ENCODE measurements around the gene ALAS1.
"Not testable (repeated sequence)": the region's sequence is repeated elsewhere in the genome, so short reads cannot be mapped to it uniquely, and the experiment has no call there.

The ALAS1 gene

GRCh38 chr3:52162250-52162872 lies 35.6 kb upstream of the ALAS1 start:
- Histone ChIP-seq H3K4me1 (ENCODE audit: control insufficient read depth, insufficient read depth, low read length) (no peaks in the 10 kb centered on the region), H3K36me3 (ENCODE audit: control insufficient read depth in 2 of 2, insufficient read depth in 1 of 2, low read length in 2 of 2) (no peaks in the 10 kb centered on the region), H3K9me3 (ENCODE audit: control insufficient read depth, insufficient read depth, low read depth, low read length) (no peaks in the 10 kb centered on the region), H3K27ac (ENCODE audit: extremely low read depth, low read depth, low read length) (no peak overlapping the region), H3K4me3 (ENCODE audit: low read depth, low read length) (no peak overlapping the region)
- POLR2A ChIA-PET, result no interaction called here
- TF ChIP-seq ZNF623 (tag by site-specific recombination; IDR thresholded peaks at IDR 0.05), result no peak
- TF ChIP-seq ZNF157 (tag by site-specific recombination; IDR thresholded peaks at IDR 0.05), result no peak
- no peak for TF ChIP-seq KLF1 (tag by site-specific recombination; IDR thresholded peaks at IDR 0.05)
- TF ChIP-seq ZNF76 (tag by site-specific recombination; IDR thresholded peaks at IDR 0.05; ENCODE audit: borderline replicate concordance, low read depth), result no peak
- TF ChIP-seq HOXC10 (CRISPR knock-in tag; IDR thresholded peaks at IDR 0.05), result no peak
- TF ChIP-seq ZNF544 (tag by site-specific recombination; IDR thresholded peaks at IDR 0.05), result no peak
- no peak for TF ChIP-seq ZSCAN30 (tag by site-specific recombination; IDR thresholded peaks at IDR 0.05)
- no peak for TF ChIP-seq TSHZ1 (tag by site-specific recombination; IDR thresholded peaks at IDR 0.05; ENCODE audit: borderline replicate concordance)
- TF ChIP-seq ZBTB44 (tag by site-specific recombination; IDR thresholded peaks at IDR 0.05), result no peak
- TF ChIP-seq ZNF830 (tag by site-specific recombination; IDR thresholded peaks at IDR 0.05; ENCODE audit: low read depth), result no peak
- no peak for TF ChIP-seq ZXDB (tag by site-specific recombination; IDR thresholded peaks at IDR 0.05)
- TF ChIP-seq SP3 (tag by site-specific recombination; IDR thresholded peaks at IDR 0.05), result no peak
- TF ChIP-seq ZNF433 (tag by site-specific recombination; IDR thresholded peaks at IDR 0.05; ENCODE audit: low read depth), result no peak
- CTCF ChIA-PET, result interaction anchor here (0.6 kb wide), 1 partner anchor 134 kb away, joined by 3 read pairs; no protein-coding TSS in a partner anchor

GRCh38 chr3:52167240-52167639 lies 30.7 kb upstream of the ALAS1 start:
- Histone ChIP-seq H3K27ac (ENCODE audit: extremely low read depth, low read depth, low read length) (no peak overlapping the region), H3K4me3 (ENCODE audit: low read depth, low read length) (no peak overlapping the region), H3K36me3 (ENCODE audit: control insufficient read depth in 2 of 2, insufficient read depth in 1 of 2, low read length in 2 of 2) (no peaks in the 10 kb centered on the region), H3K9me3 (ENCODE audit: control insufficient read depth, insufficient read depth, low read depth, low read length) (no peaks in the 10 kb centered on the region), H3K4me1 (ENCODE audit: control insufficient read depth, insufficient read depth, low read length) (no peaks in the 10 kb centered on the region)
- CTCF ChIA-PET, result no interaction called here
- TF ChIP-seq ZNF514 (tag by site-specific recombination; IDR thresholded peaks at IDR 0.05) (no peak), MZF1 (tag by site-specific recombination; IDR thresholded peaks at IDR 0.05; ENCODE audit: borderline replicate concordance) (no peak), TCF7L2 (IDR thresholded peaks at IDR 0.05; ENCODE audit: borderline replicate concordance, low read depth, low read length) (no peak), ZNF18 (tag by site-specific recombination; IDR thresholded peaks at IDR 0.05) (no peak), ZBTB11 (tag by site-specific recombination; conservative IDR thresholded peaks at IDR 0.05; ENCODE audit: low read depth) (no peak), HOXA7 (CRISPR knock-in tag; IDR thresholded peaks at IDR 0.05; ENCODE audit: borderline replicate concordance) (no peak), ZIC2 (tag by site-specific recombination; IDR thresholded peaks at IDR 0.05) (no peak)
- POLR2A ChIA-PET, result no interaction called here

- ChIA-PET CTCF (interaction anchor here (0.6 kb wide), 1 partner anchor 60 kb away, joined by 3 read pairs; no protein-coding TSS in a partner anchor), POLR2A (interaction anchor here (0.8 to 1.9 kb wide), 2 partner anchors 12 to 15 kb away, joined by 4 read pairs; no protein-coding TSS in a partner anchor)
- not testable (repeated sequence) for H3K27ac ChIP-seq (ENCODE audit: extremely low read depth, low read depth, low read length); H3K4me1 ChIP-seq (ENCODE audit: control insufficient read depth, insufficient read depth, low read length); H3K36me3 ChIP-seq (ENCODE audit: control insufficient read depth in 2 of 2, insufficient read depth in 1 of 2, low read length in 2 of 2); H3K9me3 ChIP-seq (ENCODE audit: control insufficient read depth, insufficient read depth, low read depth, low read length); H3K4me3 ChIP-seq (ENCODE audit: low read depth, low read length)
Observed at GRCh38 chr3:52170217-52170616, 27.7 kb upstream of the ALAS1 start.
